Nephron progenitor cell (in vitro differentiated cells): ENCODE results near the gene TTLL4.
"Not testable (repeated sequence)": the region's sequence is repeated elsewhere in the genome, so short reads cannot be mapped to it uniquely, and the experiment has no call there.

Experiments
- DNase-seq: peaks from one replicate; pipeline ENCODE4 v3.0.0; 2021
- H3K27ac Mint-ChIP-seq: 2 replicates; pipeline ENCODE4 v1.8.0; 2021; ENCODE audit warnings: mild to moderate bottlenecking, moderate library complexity, mixed read lengths
- H3K27me3 Mint-ChIP-seq: 2 replicates; pipeline ENCODE4 v1.8.0; 2021; ENCODE audit warnings: mild to moderate bottlenecking, low read depth, mixed read lengths; ENCODE audit not compliant: poor library complexity
- H3K36me3 Mint-ChIP-seq: 2 replicates; pipeline ENCODE4 v1.8.0; 2021; ENCODE audit warnings: low read depth, mixed read lengths
- H3K4me1 Mint-ChIP-seq: 2 replicates; pipeline ENCODE4 v1.8.0; 2021; ENCODE audit warnings: mixed read lengths
- H3K4me3 Mint-ChIP-seq: 2 replicates; pipeline ENCODE4 v1.8.0; 2021; ENCODE audit warnings: mild to moderate bottlenecking, moderate library complexity, mixed read lengths
- H3K9me3 Mint-ChIP-seq: 2 replicates; pipeline ENCODE4 v1.8.0; 2021; ENCODE audit warnings: mild to moderate bottlenecking, moderate library complexity, mixed read lengths
- TF ChIP-seq, protein P1 (sequence below): fragments of 200-600 bp; sonication (generic); IDR thresholded peaks from 2 replicates; pipeline ENCODE4 v1.5.0; 2021; ENCODE audit warnings: antibody characterized with exemption

TTLL4 gene

GRCh38 chr2:218756599-218757377 is 46.2 kb downstream of the TTLL4 start:
- Mint-ChIP-seq H3K4me3 (no peak overlapping the region), H3K4me1 (no peaks in the 10 kb centered on the region), H3K27ac (no peak overlapping the region), H3K27me3 (no peaks in the 10 kb centered on the region), H3K9me3 (no peaks in the 10 kb centered on the region), H3K36me3 (peaks cover 50% of the 10 kb centered on the region)
- TF ChIP-seq, protein P1, sequence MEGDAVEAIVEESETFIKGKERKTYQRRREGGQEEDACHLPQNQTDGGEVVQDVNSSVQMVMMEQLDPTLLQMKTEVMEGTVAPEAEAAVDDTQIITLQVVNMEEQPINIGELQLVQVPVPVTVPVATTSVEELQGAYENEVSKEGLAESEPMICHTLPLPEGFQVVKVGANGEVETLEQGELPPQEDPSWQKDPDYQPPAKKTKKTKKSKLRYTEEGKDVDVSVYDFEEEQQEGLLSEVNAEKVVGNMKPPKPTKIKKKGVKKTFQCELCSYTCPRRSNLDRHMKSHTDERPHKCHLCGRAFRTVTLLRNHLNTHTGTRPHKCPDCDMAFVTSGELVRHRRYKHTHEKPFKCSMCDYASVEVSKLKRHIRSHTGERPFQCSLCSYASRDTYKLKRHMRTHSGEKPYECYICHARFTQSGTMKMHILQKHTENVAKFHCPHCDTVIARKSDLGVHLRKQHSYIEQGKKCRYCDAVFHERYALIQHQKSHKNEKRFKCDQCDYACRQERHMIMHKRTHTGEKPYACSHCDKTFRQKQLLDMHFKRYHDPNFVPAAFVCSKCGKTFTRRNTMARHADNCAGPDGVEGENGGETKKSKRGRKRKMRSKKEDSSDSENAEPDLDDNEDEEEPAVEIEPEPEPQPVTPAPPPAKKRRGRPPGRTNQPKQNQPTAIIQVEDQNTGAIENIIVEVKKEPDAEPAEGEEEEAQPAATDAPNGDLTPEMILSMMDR, result no peak
- DNase-seq, result no peak

GRCh38 chr2:218761795-218762194 is 51.2 kb downstream of the TTLL4 start:
- DNase-seq, result no peak
- no peaks in the 10 kb centered on the region for H3K9me3 Mint-ChIP-seq
- H3K4me1 Mint-ChIP-seq, result peaks cover 4% of the 10 kb centered on the region
- no peak overlapping the region for H3K27ac Mint-ChIP-seq
- H3K4me3 Mint-ChIP-seq, result no peak overlapping the region
- TF ChIP-seq, protein P1, result no peak
- H3K36me3 Mint-ChIP-seq, result peaks cover 11% of the 10 kb centered on the region
- H3K27me3 Mint-ChIP-seq, result peaks cover 4% of the 10 kb centered on the region

DNA sequence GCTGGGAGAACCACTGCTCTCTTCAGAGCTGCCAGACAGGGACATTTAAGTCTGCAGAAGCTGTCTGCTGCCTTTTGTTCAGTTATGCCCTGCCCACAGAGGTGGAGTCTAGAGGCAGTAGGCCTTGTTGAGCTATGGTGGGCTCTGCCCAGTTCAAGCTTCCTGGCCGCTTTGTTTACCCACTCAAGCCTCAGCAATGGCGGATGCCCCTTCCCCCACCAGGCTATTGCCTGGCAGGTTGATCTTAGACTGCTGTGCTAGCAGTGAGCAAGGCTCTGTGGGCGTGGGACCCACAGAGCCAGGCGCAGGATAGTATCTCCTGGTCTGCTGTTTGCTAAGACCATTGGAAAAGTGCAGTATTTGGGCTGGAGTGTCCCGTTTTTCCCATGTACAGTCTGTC is 62.1 kb downstream of the TTLL4 start:
- H3K36me3 Mint-ChIP-seq, result peaks cover 74% of the 10 kb centered on the region
- H3K27ac Mint-ChIP-seq, DNase-seq, H3K27me3 Mint-ChIP-seq, H3K4me3 Mint-ChIP-seq, H3K4me1 Mint-ChIP-seq: not testable (repeated sequence)
- H3K9me3 Mint-ChIP-seq, result peaks cover 54% of the 10 kb centered on the region

DNA sequence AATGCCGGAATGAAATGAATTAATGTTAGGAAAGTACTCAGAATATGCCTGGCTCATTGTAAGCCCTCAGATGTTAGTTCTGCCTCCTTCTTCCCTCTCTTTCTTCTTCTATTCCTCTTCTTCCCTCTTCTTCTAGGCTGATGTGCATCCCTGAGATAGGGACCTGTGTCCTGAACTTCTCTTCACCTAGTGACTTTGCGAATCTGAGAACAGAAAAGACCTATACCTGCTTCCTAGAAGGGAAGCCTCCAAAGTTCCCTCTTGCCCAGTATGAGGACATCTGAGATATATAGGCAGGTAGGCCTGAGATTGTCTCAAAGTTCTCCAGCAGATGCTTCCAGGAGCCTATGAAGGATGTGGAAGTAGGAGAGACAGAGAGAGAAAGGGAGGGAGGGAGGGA is 63.2 kb downstream of the TTLL4 start:
- TF ChIP-seq, protein P1, result no peak
- Mint-ChIP-seq H3K36me3 (peaks cover 74% of the 10 kb centered on the region), H3K27me3 (peaks cover 9% of the 10 kb centered on the region), H3K9me3 (peaks cover 48% of the 10 kb centered on the region), H3K4me1 (no peaks in the 10 kb centered on the region), H3K27ac (no peak overlapping the region), H3K4me3 (no peak overlapping the region)
- no peak for DNase-seq

GRCh38 chr2:218776488-218776887 is 65.9 kb downstream of the TTLL4 start:
- Mint-ChIP-seq H3K27me3 (peaks cover 22% of the 10 kb centered on the region), H3K4me1 (peaks cover 10% of the 10 kb centered on the region), H3K9me3 (peaks cover 35% of the 10 kb centered on the region), H3K4me3 (no peak overlapping the region), H3K27ac (no peak overlapping the region), H3K36me3 (peaks cover 56% of the 10 kb centered on the region)
- DNase-seq, result no peak
- TF ChIP-seq, protein P1, result no peak

GRCh38 chr2:218777276-218777990 is 66.8 kb downstream of the TTLL4 start:
- peaks cover 15% of the 10 kb centered on the region for H3K4me1 Mint-ChIP-seq
- H3K27ac Mint-ChIP-seq, result no peak overlapping the region
- TF ChIP-seq, protein P1, result no peak
- peaks cover 29% of the 10 kb centered on the region for H3K9me3 Mint-ChIP-seq
- H3K4me3 Mint-ChIP-seq, result no peak overlapping the region
- no peak for DNase-seq
- H3K27me3 Mint-ChIP-seq, result peaks cover 26% of the 10 kb centered on the region
- H3K36me3 Mint-ChIP-seq, result peaks cover 48% of the 10 kb centered on the region
